ENCODE measurements around the gene MYH4.

Gene MYH4

DNA sequence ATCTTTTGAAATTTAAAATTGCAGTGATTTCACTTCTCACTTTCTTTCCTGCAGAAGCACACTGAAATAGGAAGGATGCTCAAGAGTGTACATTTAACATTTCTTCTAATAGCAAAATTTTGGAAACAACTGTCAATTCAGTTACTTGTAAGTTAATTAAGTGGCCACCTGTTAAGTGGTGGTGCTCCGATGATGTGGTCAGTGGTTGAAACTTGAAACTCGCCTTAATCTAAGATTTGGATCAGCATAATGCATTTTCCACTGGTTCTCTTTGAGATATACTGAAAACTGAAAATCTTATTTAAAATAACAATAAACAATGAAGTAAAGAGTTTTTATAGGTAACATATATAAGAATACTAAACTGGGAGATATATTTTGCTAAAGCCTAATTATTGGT lies 40.6 kb downstream of the MYH4 start:
- H3K4me3 ChIP-seq (ENCODE audit: low read depth, low read length): no peak overlapping the region
- TF ChIP-seq, protein P1, sequence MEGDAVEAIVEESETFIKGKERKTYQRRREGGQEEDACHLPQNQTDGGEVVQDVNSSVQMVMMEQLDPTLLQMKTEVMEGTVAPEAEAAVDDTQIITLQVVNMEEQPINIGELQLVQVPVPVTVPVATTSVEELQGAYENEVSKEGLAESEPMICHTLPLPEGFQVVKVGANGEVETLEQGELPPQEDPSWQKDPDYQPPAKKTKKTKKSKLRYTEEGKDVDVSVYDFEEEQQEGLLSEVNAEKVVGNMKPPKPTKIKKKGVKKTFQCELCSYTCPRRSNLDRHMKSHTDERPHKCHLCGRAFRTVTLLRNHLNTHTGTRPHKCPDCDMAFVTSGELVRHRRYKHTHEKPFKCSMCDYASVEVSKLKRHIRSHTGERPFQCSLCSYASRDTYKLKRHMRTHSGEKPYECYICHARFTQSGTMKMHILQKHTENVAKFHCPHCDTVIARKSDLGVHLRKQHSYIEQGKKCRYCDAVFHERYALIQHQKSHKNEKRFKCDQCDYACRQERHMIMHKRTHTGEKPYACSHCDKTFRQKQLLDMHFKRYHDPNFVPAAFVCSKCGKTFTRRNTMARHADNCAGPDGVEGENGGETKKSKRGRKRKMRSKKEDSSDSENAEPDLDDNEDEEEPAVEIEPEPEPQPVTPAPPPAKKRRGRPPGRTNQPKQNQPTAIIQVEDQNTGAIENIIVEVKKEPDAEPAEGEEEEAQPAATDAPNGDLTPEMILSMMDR (IDR thresholded peaks at IDR 0.05; ENCODE audit: borderline replicate concordance, insufficient read depth, low read depth, low read length): no peak

DNA sequence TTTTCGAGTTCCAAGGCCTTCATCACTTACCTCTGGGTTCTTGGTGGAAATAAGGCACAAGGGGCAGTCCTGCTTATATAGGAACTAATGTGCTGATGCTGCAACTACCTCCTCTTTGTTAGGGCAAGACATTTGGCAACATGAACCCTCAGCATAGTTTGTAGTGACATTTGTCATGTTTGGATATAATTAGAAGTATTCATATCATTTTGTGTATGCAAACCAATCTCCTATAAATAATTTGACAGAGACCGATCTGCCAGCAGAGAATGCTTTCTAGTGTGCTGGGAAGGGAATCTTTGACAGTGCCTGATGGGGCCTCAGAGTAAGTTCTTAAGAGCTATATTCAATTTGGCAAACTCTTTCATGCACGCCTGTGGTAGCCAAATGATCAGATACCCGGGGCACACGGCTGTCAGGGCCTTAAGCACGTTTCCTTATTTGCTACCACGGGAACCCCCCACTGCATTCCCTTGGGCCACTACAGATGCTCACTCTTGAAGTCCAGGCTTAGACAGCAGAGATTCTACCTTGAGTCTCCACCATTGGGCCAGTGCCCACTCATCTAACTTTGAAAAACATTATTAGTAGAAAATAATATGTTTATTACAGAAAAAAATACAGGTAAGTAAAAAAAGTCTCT lies 47.3 kb downstream of the MYH4 start, which contains the start of gene MYH8:
Gene MYH8, minus strand, starts transcription at position 51 of the 643 bp plus-strand sequence. CDS start 1,723 bp downstream, outside the sequence.
- TF ChIP-seq, protein P1 (IDR thresholded peaks at IDR 0.05; ENCODE audit: borderline replicate concordance, insufficient read depth, low read depth, low read length): no peak
- no peak within 1 kb of the TSS for H3K4me3 ChIP-seq (ENCODE audit: low read depth, low read length)

GRCh38 chr17:10421211-10421610 lies 48.1 kb downstream of the MYH4 start:
- no peak overlapping the region for H3K4me3 ChIP-seq (ENCODE audit: low read depth, low read length)
- TF ChIP-seq, protein P1 (IDR thresholded peaks at IDR 0.05; ENCODE audit: borderline replicate concordance, insufficient read depth, low read depth, low read length): no peak

DNA sequence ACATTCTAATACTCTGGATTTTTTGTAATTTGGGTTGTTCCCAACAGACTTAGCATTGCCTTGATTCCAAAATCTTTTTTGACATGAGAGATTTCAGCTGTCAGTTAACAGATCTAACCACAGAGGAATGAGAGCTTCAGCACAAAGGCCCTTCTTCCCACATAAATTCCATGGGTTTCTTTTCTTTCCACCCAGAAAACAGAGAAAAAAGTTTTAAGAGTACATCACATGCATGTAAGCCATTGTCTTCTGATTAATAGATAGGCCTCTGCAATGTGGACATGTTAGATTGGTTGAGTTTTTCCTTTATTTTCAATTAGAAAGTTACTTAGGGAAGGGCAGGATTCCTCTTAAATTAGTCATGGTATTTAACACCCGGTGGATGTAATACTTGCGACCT lies 48.5 kb downstream of the MYH4 start:
- H3K4me3 ChIP-seq (ENCODE audit: low read depth, low read length): no peak overlapping the region
- TF ChIP-seq, protein P1 (IDR thresholded peaks at IDR 0.05; ENCODE audit: borderline replicate concordance, insufficient read depth, low read depth, low read length): no peak

DNA sequence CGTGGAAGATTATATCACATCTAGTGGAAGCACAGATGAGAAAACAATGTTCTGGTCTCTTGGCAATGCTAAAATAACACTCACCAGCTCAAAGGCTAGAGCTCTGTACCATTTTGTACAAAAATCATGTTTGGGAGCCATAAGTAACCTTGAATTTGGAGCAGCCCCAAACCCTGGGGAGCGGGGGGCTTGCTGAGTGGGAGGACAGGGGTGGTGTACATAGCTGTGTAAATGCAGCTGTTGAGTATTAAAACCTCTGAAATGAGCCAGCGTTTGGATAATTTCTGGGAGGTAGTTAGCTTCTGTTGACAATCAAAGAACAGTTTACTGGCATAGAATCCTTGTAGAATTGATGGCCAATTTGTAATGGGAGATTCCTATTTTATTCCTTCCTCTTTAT lies 51.9 kb downstream of the MYH4 start:
- no peak overlapping the region for H3K4me3 ChIP-seq (ENCODE audit: low read depth, low read length)
- TF ChIP-seq, protein P1 (IDR thresholded peaks at IDR 0.05; ENCODE audit: borderline replicate concordance, insufficient read depth, low read depth, low read length): no peak

DNA sequence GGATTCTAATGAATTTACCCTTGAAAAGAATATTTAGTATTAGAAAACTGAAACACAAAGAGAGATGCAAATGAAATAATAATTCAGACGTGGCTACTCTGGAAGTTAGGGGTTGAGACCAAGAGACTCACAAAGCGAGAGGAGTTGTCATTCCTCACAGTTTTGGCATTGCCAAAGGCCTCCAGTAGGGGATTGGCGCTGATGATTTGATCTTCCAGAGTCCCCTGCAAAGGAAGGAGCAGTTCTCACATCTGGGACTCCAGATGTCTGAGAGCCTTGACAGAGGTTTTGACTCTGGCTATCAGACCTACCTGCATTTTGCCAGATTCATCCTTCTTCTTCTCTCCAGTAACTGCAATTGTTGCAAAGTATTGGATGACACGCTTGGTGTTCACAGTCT lies 54.2 kb downstream of the MYH4 start:
- no peak overlapping the region for H3K4me3 ChIP-seq (ENCODE audit: low read depth, low read length)
- TF ChIP-seq, protein P1 (IDR thresholded peaks at IDR 0.05; ENCODE audit: borderline replicate concordance, insufficient read depth, low read depth, low read length): no peak

GRCh38 chr17:10403589-10403988 lies 65.8 kb downstream of the MYH4 start:
- no peak overlapping the region for H3K4me3 ChIP-seq (ENCODE audit: low read depth, low read length)
- TF ChIP-seq, protein P1 (IDR thresholded peaks at IDR 0.05; ENCODE audit: borderline replicate concordance, insufficient read depth, low read depth, low read length): no peak
